Stimulated activated naive CD8-positive, alpha-beta T cell treated with anti-CD3 and anti-CD28 coated beads, Interleukin-15, Interleukin-2, amounts not matched to agents 100 U/mL and 50 U/mL, for 24 hours (primary cell): ENCODE data around the gene TAGLN.
"Not testable (repeated sequence)": the region's sequence is repeated elsewhere in the genome, so short reads cannot be mapped to it uniquely, and the experiment has no call there.

Source experiments
- ATAC-seq: fragments of 150-1000 bp; cut with Tn5 transposase; one replicate; pipeline ENCODE4 v1.10.0; 2021
- DNase-seq: peaks from one replicate; pipeline ENCODE4 v3.0.0; 2021

TAGLN gene

GRCh38 chr11:117180661-117181585 lies 18.2 kb upstream of the TAGLN start:
- peak; percentile 17 for ATAC-seq

GRCh38 chr11:117181586-117182550 lies 17.3 kb upstream of the TAGLN start:
- ATAC-seq (no peak), DNase-seq (no peak)

More at GRCh38 chr11:117180661-117181585, 18.2 kb upstream of the TAGLN start:
- peak; percentile 70 for DNase-seq

DNA sequence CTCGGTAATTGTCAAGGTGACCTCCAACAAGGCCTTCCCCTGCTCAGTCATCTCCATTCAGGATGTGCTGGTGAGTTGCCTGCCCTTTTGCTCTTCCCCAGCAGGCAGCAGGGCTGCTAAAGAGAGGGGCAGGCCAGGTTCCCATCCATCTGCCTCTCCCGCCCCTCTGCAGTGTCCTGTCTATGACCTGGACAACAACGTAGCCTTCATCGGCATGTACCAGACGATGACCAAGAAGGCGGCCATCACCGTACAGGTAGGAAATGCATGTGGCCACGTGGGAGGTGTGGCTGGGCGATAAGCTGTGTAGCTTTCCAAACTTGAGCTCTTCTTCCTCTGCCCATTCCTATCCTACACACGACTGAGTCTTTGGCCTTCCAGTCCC lies 16.6 kb upstream of the TAGLN start:
- no peak for ATAC-seq

DNA sequence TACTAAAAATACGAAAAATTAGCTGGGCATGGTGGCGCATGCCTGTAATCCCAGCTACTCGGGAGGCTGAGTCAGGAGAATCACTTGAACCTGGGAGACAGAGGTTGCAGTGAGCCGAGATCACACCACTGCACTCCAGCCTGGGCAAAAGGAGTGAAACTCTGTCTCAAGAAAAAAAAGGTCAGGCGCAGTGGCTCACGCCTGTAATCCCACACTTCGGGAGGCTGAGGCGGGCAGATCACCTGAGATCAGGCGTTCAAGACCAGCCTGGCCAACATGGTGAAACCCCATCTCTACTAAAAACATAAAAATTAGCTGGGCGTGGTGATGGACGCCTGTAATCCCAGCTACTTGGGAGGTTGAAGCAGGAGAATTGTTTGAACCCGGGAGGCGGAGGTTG lies 16.0 kb upstream of the TAGLN start:
- not testable (repeated sequence) for ATAC-seq, DNase-seq

More for the DNA sequence above, 16.6 kb upstream of the TAGLN start:
- no peak for DNase-seq

GRCh38 chr11:117183724-117184349 lies 15.3 kb upstream of the TAGLN start:
- no peak for ATAC-seq
- DNase-seq = no peak

- ATAC-seq (no peak), DNase-seq (no peak)
These were observed 13.3 kb upstream of the TAGLN start for GRCh38 chr11:117185736-117186430.

DNA sequence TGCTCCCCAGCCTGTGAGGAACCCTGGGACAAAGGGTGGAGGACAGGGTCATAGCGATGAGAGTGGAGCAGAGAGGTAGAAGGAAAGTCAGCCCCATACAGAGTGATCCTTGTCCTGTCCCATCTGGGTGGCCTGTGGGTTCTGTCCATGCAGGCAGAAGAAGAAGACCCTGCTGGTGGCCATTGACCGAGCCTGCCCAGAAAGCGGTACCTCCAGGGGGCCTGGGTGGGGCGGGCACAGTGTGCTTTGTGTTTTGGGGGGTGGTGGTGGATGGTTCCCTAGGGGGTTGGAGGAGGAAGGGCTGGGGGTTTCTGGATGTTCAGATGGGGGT lies 12.8 kb upstream of the TAGLN start:
- no peak for ATAC-seq
- DNase-seq = no peak

DNA sequence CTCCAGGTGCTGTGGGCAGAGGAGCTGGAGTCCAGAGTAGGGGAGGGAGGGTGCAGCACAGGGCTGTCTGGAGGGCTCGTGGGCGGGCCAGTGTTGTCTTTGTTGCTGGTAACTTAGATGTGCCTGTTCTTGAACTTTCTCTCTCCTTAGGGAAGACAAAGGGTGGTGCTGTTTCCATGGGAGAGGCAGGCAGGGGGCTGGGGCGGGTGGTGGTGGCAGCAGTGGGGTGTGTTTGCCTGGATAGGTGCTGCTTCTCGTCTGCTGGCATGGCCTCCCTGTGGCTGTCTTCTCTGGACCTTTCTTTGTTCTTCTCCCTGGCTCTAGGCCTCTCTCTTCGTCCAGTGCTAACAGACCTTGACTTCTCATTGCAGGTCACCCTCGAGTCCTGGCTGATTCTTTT lies 12.2 kb upstream of the TAGLN start:
- DNase-seq (no peak), ATAC-seq (no peak)

- DNase-seq (no peak), ATAC-seq (no peak)
These were observed 11.8 kb upstream of the TAGLN start for GRCh38 chr11:117187428-117187798.

- DNase-seq (no peak), ATAC-seq (no peak)
These were observed 11.2 kb upstream of the TAGLN start for GRCh38 chr11:117187799-117188481.

DNA sequence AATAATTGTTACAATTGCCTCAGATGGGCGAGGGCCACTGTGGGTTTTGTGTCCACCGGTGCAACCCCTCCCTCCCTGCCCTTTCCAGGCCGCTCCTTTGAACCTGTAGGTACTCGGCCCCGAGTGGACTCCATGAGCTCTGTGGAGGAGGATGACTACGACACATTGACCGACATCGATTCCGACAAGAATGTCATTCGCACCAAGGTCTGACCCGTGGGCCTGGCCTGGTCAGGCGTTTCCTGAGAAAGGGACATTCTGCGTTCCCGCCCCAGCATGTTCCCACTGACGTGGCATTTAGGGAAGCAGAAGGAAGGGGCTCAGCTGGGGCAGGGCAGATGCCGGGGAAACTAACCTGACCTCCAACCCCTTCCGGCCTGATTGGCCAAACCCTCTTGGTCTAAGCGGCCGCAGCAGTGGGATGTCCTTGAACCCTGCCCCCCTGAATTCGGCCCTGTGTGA lies 10.5 kb upstream of the TAGLN start:
- ATAC-seq (no peak), DNase-seq (no peak)

DNA sequence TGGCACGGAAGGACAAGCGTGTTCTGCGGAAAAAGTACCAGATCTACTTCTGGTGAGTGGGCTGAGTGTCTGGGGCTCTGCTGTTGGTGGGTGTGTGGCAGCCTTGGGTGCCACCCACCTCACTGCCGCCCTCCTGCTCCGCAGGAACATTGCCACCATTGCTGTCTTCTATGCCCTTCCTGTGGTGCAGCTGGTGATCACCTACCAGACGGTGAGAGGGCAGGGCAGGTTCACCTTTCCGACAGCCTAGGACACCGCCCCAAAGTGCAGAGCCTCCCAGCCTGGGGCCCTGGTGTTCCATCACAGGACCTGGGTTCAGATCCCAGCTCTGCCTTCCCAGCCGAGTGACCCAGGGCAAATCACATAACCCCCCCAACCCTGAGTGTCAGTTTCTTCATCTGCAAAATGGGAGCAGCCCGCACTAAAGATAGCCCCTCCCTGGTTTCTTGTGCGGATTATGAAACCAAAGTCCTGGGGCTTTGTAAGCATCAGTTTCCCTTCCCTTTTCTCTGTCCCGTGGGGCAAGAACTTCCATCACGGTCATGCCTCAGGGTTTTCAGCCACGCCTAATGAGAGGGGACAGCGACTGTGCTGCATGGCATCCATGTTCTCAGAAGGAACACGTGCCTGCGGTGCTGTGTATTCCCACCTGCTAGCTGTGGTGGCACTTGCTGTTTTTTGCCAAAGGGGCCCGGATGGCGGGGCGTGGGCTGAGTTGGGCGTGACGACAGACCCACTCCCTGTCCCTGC lies 9.8 kb upstream of the TAGLN start:
- peak; percentile 20 for DNase-seq
- peak; percentile 24 for ATAC-seq

- DNase-seq (peak; percentile 1), ATAC-seq (no peak)
These were observed 9.1 kb upstream of the TAGLN start for GRCh38 chr11:117189941-117190544.

DNA sequence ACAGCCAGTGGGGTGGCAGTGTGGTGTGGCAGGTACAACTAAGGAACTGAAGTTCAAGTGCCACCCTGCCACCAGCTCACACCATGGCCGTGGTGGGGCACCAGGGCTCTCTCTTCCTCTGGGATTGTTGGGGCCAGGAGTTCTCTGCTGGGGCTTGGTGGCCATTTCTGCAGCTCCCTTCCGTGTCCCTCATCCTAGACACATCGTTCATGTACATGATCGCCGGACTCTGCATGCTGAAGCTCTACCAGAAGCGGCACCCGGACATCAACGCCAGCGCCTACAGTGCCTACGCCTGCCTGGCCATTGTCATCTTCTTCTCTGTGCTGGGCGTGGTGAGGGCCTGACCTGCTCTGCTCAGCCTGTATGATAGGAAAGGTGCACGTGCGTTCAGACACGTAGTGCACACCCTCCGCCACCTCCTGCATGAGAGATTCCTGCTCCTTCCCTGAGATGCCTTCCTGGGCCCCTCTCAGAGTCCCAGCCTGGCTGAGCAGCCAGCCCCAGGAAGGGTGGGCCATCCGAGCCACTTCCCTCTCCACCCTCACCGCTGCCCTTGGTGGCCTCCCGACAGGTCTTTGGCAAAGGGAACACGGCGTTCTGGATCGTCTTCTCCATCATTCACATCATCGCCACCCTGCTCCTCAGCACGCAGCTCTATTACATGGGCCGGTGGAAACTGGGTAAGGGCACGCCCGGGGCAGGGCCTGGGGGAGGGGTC lies 7.3 kb upstream of the TAGLN start:
- DNase-seq (no peak), ATAC-seq (no peak)

DNA sequence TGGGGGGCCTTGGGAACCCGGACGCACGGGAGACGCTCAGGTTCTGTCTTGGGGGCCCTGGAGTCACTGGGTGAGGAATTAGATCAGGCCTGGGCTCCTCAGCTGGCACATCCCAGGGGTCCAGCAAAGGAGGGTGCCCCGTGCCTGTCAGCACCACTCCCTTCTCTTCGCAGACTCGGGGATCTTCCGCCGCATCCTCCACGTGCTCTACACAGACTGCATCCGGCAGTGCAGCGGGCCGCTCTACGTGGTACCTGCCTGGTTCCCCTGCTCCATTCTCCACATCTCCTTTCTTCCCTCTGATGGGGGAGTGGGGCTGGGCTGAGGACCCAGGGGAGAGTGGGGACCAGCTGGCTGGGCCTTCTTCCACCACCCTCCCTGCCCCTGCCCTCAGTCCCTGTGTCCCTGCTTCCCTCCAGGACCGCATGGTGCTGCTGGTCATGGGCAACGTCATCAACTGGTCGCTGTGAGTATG lies 6.7 kb upstream of the TAGLN start:
- DNase-seq (no peak), ATAC-seq (no peak)

GRCh38 chr11:117193130-117194020 lies 5.8 kb upstream of the TAGLN start:
- ATAC-seq (no peak), DNase-seq (no peak)

DNA sequence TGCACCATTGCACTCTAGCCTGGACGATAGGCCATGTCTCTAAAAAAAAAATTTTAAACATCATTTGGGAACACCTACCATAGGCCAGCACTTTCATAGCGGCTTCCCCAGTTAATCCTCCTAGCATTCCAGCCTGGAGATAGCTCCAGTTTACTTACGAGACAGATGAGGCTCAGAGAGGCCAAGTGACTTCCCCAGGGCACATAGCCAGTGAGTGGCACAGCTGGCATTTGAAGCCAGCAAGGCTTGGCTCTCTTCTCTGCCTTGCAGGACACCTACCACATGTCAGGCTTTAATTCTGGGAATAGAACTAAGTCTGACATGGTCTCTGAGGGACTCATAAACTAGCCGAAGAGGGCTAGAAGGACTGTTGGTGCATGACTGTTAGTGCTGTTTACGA lies 4.9 kb upstream of the TAGLN start:
- ATAC-seq (no peak), DNase-seq (no peak)

- DNase-seq = no peak
- ATAC-seq = no peak
These were observed 3.9 kb upstream of the TAGLN start for GRCh38 chr11:117195258-117195657.
